RCC 7860 (cell line): ENCODE results near the gene RPS6KA1.
"Not testable (repeated sequence)": the region's sequence is repeated elsewhere in the genome, so short reads cannot be mapped to it uniquely, and the experiment has no call there.

Experiments used
- DNase-seq: peaks from one replicate; pipeline ENCODE4 v3.0.0-alpha.2; 2015; ENCODE audit warnings: low spot score
- FAIRE-seq: peaks from 2 replicates; lab custom pipeline; 2012; peaks lifted over from hg19 to GRCh38; lab: Jason Lieb, UNC

RPS6KA1 gene

DNA sequence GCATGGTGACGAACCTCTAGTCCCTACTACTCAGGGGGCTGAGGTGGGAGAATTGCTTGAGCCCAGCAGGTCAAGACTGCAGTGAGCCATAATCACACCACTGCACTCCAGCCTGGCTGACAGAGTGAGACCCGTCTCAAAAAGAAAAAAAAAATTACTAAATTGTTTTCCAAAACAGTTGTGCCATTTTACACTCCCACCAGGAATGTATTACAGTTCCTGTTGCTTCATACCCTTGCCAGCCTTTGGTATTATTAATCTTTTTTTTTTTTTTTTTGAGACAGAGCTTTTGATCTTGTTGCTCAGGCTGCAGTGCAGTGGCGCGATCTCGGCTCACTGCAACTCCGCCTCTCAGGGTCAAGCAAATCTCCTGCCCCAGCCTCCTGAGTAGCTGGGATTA lies 55.9 kb downstream of the RPS6KA1 start:
- FAIRE-seq, result no peak

DNA sequence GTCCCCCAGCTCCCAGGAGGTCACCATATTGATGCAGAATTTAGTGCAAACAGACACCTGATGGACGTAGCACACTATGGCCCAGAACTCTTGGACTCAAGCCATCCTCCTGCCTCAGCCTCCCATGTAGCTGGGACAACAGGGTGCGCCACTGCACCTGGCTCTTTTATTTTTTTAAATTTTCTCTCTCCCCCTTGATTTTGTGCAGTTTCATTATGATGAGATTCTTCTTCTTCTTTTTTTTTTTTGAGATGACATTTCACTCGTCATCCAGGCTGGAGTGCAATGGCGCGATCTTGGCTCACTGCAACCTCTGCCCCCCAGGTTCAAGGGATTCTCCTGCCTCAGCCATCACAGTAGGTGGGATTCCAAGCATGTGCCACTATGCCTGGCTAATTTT lies 63.8 kb downstream of the RPS6KA1 start:
- DNase-seq (no peak), FAIRE-seq (no peak)

More for the DNA sequence above, 55.9 kb downstream of the RPS6KA1 start:
- no peak for DNase-seq

DNA sequence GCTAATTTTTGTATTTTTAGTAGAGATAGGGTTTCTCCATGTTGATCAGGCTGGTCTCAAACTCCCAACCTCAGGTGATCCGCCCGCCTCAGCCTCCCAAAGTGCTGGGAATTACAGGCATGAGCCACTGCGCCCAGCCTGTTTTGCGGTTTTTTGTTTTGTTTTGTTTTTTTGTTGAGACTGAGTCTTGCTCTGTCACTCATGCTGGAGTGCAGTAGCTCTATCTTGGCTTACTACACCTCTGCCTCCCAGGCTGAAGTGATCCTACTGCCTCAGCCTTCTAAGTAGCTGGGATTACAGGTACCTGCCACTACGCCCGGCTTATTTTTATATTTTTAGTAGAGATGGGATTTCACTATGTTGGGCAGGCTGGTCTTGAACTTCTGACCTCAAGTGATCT lies 65.0 kb downstream of the RPS6KA1 start:
- FAIRE-seq, DNase-seq: not testable (repeated sequence)

DNA sequence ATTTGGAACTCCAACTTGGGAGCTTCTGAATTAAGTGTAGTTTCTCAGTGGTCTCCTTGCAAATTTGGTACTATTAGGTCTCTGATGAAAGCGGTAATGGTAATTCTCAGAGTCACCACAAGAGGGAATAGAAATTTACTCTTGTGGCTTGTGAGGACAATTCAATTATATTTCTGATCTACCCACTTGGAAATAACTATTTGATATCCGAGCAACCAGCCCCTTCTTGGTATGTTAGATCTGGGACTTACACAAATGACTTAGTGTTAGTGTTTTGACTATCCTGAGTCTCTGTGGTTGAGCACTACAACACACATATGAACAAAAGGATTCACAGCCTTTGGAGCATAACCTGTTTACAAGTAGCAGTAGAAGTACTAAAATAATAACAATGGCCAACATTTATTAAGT lies 68.1 kb downstream of the RPS6KA1 start:
- peak; percentile 38 for DNase-seq
- FAIRE-seq, result peak; percentile 75

DNA sequence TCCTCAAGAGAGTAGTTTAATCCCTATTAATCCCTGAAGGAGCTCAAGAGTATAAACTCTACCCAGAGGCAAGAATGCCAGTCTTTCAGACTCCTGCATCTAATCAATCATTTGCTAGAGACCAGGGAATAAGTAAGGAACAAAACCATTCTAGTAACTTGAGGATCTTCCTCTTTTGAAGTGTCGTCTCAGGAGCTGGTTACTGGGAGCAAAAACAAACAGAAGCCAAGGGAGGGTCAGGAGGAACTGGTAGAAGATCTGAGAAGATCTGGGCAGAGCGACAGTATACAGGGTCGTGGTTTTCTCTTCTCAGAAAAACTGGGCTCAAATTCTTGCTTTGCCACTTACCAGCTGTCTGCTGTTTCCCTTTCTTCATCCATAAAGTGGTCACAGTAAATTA lies 69.3 kb downstream of the RPS6KA1 start:
- FAIRE-seq, result no peak

DNA sequence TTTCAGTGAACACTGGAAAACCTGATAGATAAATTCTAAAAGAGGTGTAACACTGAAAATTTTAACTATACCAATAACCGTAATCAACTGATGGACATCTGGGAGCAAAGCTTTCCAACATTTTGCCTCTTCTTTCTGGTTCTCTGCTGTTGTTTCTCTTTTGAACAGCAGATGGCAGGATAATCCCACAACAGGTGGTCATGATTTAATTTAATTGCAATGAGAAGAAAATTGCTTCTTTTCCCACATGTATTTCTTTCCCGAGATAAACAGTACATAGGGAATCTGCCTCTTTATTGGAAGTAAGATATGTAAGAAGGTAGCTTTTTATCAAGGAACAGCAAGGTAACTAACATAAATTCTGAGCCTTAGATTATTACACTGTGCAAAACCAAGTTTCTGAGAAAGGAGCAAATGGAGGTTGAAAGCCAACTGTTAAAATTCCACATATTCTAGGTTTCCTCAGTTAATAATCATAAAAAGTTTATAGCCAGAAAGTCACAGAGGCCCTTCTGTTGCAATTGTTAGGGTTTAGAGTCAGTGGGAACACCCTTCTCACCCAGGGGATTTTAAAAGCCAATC lies 72.9 kb downstream of the RPS6KA1 start:
- peak; percentile 57 for DNase-seq
- FAIRE-seq, result peak; percentile 82

More for the DNA sequence above, 69.3 kb downstream of the RPS6KA1 start:
- DNase-seq, result no peak

GRCh38 chr1:26603856-26604255 lies 74.3 kb downstream of the RPS6KA1 start:
- DNase-seq (no peak), FAIRE-seq (no peak)

GRCh38 chr1:26607186-26607585 lies 77.6 kb downstream of the RPS6KA1 start:
- FAIRE-seq (no peak), DNase-seq (no peak)

- FAIRE-seq (no peak), DNase-seq (no peak)
Measured at GRCh38 chr1:26608895-26609294, 79.3 kb downstream of the RPS6KA1 start.

DNA sequence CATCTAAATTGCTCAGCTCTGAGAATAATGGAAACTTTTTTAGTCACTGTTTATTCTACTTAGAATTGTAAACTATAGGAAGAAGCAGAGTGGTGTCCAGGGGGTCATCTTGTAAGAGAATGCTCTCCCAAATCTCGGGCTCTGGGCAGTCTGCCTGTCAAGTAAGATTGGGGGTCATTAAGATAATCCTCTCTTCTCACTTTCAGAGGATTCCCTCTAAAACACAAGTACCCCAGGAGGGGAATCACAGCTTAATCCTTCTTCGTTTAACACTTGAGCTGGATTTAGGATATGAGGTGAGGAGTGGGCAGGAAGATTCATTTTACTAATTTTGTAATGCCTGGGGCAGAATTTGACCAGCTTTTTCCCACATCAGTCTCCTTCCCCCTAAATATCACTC lies 81.2 kb downstream of the RPS6KA1 start:
- no peak for FAIRE-seq

GRCh38 chr1:26612627-26613026 lies 83.1 kb downstream of the RPS6KA1 start:
- DNase-seq, FAIRE-seq: not testable (repeated sequence)

More for the DNA sequence above, 81.2 kb downstream of the RPS6KA1 start:
- DNase-seq, result no peak

- DNase-seq (no peak), FAIRE-seq (no peak)
Measured at GRCh38 chr1:26614655-26615411, 85.3 kb downstream of the RPS6KA1 start.

DNA sequence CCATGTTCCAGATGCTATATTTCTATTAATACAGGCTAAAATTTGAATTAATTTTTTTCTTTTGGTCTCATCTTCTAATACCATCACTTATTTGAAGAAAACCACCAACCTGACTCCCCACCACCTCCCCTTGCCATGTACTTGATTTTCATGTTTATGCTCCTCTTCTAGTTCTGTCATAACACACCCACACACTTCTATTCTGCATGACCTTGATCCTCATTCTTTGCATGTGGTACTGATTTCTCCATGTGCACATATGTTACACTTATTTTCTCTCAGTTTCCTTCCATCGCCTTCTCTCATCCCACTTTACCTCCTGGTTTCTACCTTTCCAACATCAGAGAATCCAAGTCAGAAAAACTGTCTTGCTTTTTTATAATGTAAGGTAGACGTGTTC lies 87.3 kb downstream of the RPS6KA1 start:
- FAIRE-seq (no peak), DNase-seq (no peak)

DNA sequence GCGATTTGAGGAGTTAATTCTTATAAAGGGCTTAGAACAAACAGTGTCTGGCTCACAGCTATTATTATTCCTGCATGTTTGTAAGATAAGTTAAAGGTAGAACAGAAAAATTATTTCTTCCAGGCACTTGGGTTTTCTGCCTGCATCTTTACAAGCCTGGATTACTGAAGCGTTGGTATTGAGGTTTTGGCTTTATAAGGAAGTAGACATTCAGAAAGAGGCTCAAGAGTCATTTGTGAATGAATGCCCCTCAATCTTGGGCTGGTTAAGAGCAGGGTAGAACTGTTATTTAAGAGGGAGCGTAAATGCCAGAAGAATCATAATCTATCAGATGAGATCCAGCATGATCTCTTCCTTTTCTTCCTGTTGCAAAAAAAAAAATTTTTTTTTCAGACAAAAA lies 89.0 kb downstream of the RPS6KA1 start:
- FAIRE-seq (no peak), DNase-seq (no peak)
